HUDEP-2 (cell line): ENCODE results near the gene LIMS2.

ENCODE experiments used
- DNase-seq, 76 experiments: peaks; one replicate each; lab custom pipeline; 2025; ENCODE audit not compliant: unreplicated experiment in 76 of 76; lab: John Stamatoyannopoulos, UW

The LIMS2 gene

GRCh38 chr2:127647242-127648190 lies 27.8 kb downstream of the LIMS2 start:
- DNase-seq = no peak

GRCh38 chr2:127646487-127647241 lies 28.7 kb downstream of the LIMS2 start:
- peak in 2 of 76 experiments; percentile 3 to 6 for DNase-seq

GRCh38 chr2:127645395-127646291 lies 29.7 kb downstream of the LIMS2 start, which contains the start of gene GPR17:
Gene GPR17 (plus strand): TSS chr2:127646153. CDS start chr2:127650736, 4,583 bp downstream.
- DNase-seq = no peak

GRCh38 chr2:127645026-127645394 lies 30.3 kb downstream of the LIMS2 start:
- DNase-seq = no peak

GRCh38 chr2:127644066-127645025 lies 31.0 kb downstream of the LIMS2 start:
- DNase-seq = no peak

- no peak for DNase-seq
Measured at GRCh38 chr2:127643439-127644065, 31.8 kb downstream of the LIMS2 start.

- DNase-seq = no peak
Measured at GRCh38 chr2:127642706-127643438, 32.5 kb downstream of the LIMS2 start.

GRCh38 chr2:127641846-127642507 lies 33.4 kb downstream of the LIMS2 start:
- DNase-seq = no peak

GRCh38 chr2:127641133-127641532 lies 34.2 kb downstream of the LIMS2 start:
- no peak for DNase-seq

- no peak for DNase-seq
Measured at GRCh38 chr2:127640082-127641072, 35.0 kb downstream of the LIMS2 start.

- no peak for DNase-seq
Measured at GRCh38 chr2:127639111-127639474, 36.2 kb downstream of the LIMS2 start.

GRCh38 chr2:127638361-127639110 lies 36.8 kb downstream of the LIMS2 start:
- DNase-seq = no peak

GRCh38 chr2:127637725-127638252 lies 37.5 kb downstream of the LIMS2 start:
- DNase-seq = no peak

GRCh38 chr2:127637236-127637630 lies 38.1 kb downstream of the LIMS2 start:
- DNase-seq = no peak
